Kidney (tissue), 14 donors: ENCODE data around the gene BMP7. TPM values are rescaled to one million over a fixed set of nuclear protein-coding genes. Genes with fewer than 3 reads are reported as not detected.

Source experiments
- DNase-seq, 5 donors: peaks; one replicate each; pipeline ENCODE4 v3.0.0-alpha.2; 2013 to 2020
- FAIRE-seq: peaks from 2 replicates; lab custom pipeline; 2012; peaks lifted over from hg19 to GRCh38; lab: Jason Lieb, UNC
- H3K27ac ChIP-seq, 2 donors: one replicate each; pipeline ENCODE4 v1.7.0; 2013; ENCODE audit warnings: low read depth in 2 of 2, low read length in 2 of 2, inconsistent platforms in 1 of 2
- H3K27me3 ChIP-seq: one replicate; pipeline ENCODE4 v1.7.1; 2013; ENCODE audit warnings: low read length, inconsistent platforms; ENCODE audit not compliant: control insufficient read depth, insufficient read depth
- H3K36me3 ChIP-seq, 3 donors: one replicate each; pipeline versions ENCODE4 v1.7.0 to v1.7.1; 2013; ENCODE audit warnings: low read length in 3 of 3, control low read depth in 1 of 3, inconsistent platforms in 1 of 3; ENCODE audit not compliant: insufficient read depth in 3 of 3, control insufficient read depth in 2 of 3
- H3K4me1 ChIP-seq, 3 donors: one replicate each; pipeline versions ENCODE4 v1.7.0 to v1.7.1; 2013; ENCODE audit warnings: low read length in 3 of 3, inconsistent platforms in 1 of 3, low read depth in 1 of 3; ENCODE audit not compliant: control insufficient read depth in 2 of 3, insufficient read depth in 2 of 3
- H3K4me3 ChIP-seq, 3 donors: one replicate each; pipeline versions ENCODE4 v1.7.0 to v1.8.1; 2013; ENCODE audit warnings: low read length in 3 of 3, control low read depth in 1 of 3, inconsistent platforms in 1 of 3
- H3K9ac ChIP-seq, 3 donors: one replicate each; pipeline versions ENCODE4 v1.7.0 to v1.7.1; 2013; ENCODE audit warnings: low read length in 3 of 3, control low read depth in 1 of 3, inconsistent platforms in 1 of 3
- H3K9me3 ChIP-seq, 3 donors: one replicate each; pipeline versions ENCODE4 v1.7.0 to v1.7.1; 2013; ENCODE audit warnings: low read length in 3 of 3, control low read depth in 1 of 3, inconsistent platforms in 1 of 3; ENCODE audit not compliant: control insufficient read depth in 2 of 3, insufficient read depth in 1 of 3
- CTCF ChIP-seq: IDR thresholded peaks from 3 replicates; pipeline ENCODE4 v1.5.1; 2012; ENCODE audit warnings: mild to moderate bottlenecking, moderate library complexity, borderline replicate concordance; ENCODE audit not compliant: insufficient read depth; ENCODE audit errors: extremely low read depth
- intact Hi-C: fragments of 100-400 bp; cut with DNase I; formaldehyde crosslinking; loops from one replicate; pipeline ENCODE4 v1.11.1; 2022
- polyA plus RNA-seq: library from polyadenylated mRNA; stranded (reverse); fragments of 350-450 nt; fragmentation: Illumina TruSeq; extraction: RNeasy Lipid Tissue Mini Kit (QIAGEN cat#74804); gene quantifications from one replicate; pipeline ENCODE4 v1.2.3, GENCODE V29; 2014; ENCODE audit warnings: low read depth, low replicate concordance; ENCODE audit not compliant: insufficient read depth
- total RNA-seq: library from RNA; stranded (reverse); fragmentation: NEBNext Ultra II Directional; extraction: Animal tissue kit (Norgen Biotek cat#: 25700); gene quantifications from one replicate; pipeline ENCODE4 v1.2.1, GENCODE V29; 2021
- donor health status: control.
- donor health status: control.
- donor health status: control.
- donor health status: control.
- donor health status: control.
- donor health status: DM: yes; HTN: yes; CAD: no.
- donor health status: Normal renal cell carcinoma (clear cell type).

The BMP7 gene
- total and polyA plus RNA-seq, 2 donors from 2014 or later: 1.6 to 11.3 TPM

- no peaks in the 10 kb centered on the region for H3K27me3 ChIP-seq
- TF ChIP-seq CTCF: no peak
- H3K4me3 ChIP-seq: no peak overlapping the region
- no peak overlapping the region for H3K9ac ChIP-seq
- H3K27ac ChIP-seq: no peak overlapping the region
- no peaks in the 10 kb centered on the region for H3K9me3 ChIP-seq
- no peaks in the 10 kb centered on the region for H3K36me3 ChIP-seq
- no peak for FAIRE-seq
- peaks cover 0 to 5% (median 0%) of the 10 kb centered on the region in 3 donors for H3K4me1 ChIP-seq
- intact Hi-C loops: no loop called here
- no peak for DNase-seq
Measured at GRCh38 chr20:57238089-57238488, 28.4 kb downstream of the BMP7 start.

GRCh38 chr20:57237585-57237953 lies 28.9 kb downstream of the BMP7 start:
- no peak for DNase-seq
- H3K4me1 ChIP-seq: peaks cover 0 to 5% (median 0%) of the 10 kb centered on the region in 3 donors
- intact Hi-C loops: no loop called here
- H3K4me3 ChIP-seq: no peak overlapping the region
- H3K9ac ChIP-seq: no peak overlapping the region
- no peak overlapping the region for H3K27ac ChIP-seq
- TF ChIP-seq CTCF: no peak
- H3K36me3 ChIP-seq: no peaks in the 10 kb centered on the region
- FAIRE-seq: no peak
- no peaks in the 10 kb centered on the region for H3K27me3 ChIP-seq
- no peaks in the 10 kb centered on the region for H3K9me3 ChIP-seq

- intact Hi-C loops: no loop called here
- Histone ChIP-seq H3K27me3 (no peaks in the 10 kb centered on the region), H3K36me3 (no peaks in the 10 kb centered on the region)
Measured at GRCh38 chr20:57236813-57237584, 29.4 kb downstream of the BMP7 start.

More at GRCh38 chr20:57236813-57237584, 29.4 kb downstream of the BMP7 start:
- Histone ChIP-seq H3K27ac (no peak overlapping the region), H3K4me1 (peaks cover 0 to 5% (median 0%) of the 10 kb centered on the region in 3 donors), H3K9me3 (no peaks in the 10 kb centered on the region), H3K9ac (no peak overlapping the region), H3K4me3 (no peak overlapping the region)
- FAIRE-seq: no peak
- TF ChIP-seq CTCF: no peak
- peak in 2 of 5 donors; percentile 61 to 82 for DNase-seq
